AG08396 (cell line): ENCODE data around the gene CDH3.
A peak's percentile ranks its signal among the peaks of the same experiment; 100 is the strongest.

Experiments used
- DNase-seq: peaks from one replicate; pipeline ENCODE4 v3.0.0; 2012; ENCODE audit warnings: low spot score, mixed read lengths

Gene CDH3

DNA sequence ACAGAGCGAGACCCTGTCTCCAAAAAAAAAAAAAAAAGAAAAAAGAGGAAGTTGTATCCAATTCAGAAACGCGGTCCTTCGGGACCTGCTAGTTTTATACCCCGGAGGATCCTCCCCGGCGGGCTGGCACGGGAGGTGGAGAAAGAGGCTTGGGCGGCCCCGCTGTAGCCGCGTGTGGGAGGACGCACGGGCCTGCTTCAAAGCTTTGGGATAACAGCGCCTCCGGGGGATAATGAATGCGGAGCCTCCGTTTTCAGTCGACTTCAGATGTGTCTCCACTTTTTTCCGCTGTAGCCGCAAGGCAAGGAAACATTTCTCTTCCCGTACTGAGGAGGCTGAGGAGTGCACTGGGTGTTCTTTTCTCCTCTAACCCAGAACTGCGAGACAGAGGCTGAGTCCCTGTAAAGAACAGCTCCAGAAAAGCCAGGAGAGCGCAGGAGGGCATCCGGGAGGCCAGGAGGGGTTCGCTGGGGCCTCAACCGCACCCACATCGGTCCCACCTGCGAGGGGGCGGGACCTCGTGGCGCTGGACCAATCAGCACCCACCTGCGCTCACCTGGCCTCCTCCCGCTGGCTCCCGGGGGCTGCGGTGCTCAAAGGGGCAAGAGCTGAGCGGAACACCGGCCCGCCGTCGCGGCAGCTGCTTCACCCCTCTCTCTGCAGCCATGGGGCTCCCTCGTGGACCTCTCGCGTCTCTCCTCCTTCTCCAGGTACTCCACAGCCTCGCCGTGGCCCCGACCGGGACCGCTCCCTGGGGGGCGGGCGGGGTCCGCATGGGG lies at the start of gene CDH3:
TSS of gene CDH3 (plus strand) at position 596 of the 779 bp plus-strand sequence. CDS start at position 666, 70 bp downstream.
- DNase-seq: peak; percentile 29

DNA sequence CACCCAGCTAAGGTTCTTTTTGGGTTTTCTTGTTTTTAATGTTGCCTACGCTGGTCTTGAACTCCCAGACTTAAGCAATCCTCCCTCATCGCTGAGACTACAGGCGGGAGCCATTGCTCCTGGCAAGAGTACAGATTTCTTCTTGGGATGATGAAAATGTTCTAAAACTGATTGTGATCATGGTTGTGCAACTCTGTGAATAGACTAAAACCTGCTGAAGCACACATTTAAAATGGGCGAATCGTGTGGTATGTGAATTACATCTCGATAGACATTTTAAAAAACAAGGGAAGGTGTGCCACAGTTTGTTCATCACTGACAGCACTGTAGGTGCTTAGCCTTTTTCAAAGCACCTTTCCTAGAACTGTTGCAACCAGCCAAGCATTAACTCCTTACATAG lies 48.8 kb upstream of the CDH3 start:
- no peak for DNase-seq

DNA sequence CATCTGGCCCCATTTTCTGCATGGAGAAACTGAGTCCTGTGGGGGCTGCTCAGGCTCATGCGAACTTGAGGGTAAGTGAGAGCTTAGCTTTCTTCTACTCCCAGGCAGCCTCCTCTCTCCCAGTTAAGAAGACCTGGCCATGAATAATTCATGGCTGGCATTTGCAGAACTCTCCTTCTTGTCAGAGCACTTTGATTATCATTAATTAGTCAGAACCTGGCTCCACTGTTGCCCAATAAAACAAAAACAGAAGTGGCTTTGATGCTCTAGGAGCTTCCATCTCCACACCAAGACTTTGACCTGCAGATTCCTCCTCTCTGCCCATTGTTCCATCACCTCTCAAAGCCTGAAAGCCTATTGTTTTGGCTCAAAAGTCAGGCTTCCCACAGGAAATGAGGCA lies 45.5 kb upstream of the CDH3 start:
- DNase-seq: no peak

DNA sequence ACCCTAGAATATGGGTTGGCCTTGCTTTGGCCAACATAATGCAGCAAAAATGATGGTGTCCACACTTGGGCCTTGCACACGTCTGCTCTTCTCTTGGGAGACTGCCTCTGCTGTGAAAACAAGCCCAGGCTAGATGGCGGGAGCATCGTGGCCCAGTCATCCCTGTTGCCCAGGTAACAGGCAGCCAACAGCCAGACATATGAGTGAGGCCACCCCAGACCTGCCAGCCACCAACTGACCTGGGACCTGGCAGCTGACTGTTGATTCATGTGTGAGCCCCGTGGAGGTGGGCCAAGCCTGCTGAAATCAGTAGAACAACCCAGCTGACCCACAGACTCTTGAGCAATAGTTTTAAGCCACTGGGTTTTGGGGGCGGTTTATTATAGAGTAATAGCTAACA lies 39.4 kb upstream of the CDH3 start:
- no peak for DNase-seq

DNA sequence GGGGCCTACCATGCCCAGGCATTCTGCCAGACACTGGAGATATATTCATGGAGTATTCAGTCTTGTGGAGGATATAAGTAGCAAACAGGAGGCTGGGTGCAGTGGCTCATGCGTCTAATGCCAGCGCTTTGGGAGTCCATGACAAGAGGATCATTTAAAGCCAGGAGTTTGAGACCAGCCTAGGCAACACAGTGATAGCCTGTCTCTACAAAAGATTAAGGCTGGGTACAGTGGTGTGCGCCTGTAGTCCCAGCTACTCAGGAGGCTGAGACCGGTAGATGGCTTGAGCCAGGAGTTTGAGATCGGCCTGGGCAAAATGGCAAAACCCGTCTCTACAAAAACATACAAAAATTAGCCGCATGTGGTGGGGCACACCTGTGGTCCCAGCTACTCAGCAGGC lies 37.7 kb upstream of the CDH3 start:
- DNase-seq: no peak

DNA sequence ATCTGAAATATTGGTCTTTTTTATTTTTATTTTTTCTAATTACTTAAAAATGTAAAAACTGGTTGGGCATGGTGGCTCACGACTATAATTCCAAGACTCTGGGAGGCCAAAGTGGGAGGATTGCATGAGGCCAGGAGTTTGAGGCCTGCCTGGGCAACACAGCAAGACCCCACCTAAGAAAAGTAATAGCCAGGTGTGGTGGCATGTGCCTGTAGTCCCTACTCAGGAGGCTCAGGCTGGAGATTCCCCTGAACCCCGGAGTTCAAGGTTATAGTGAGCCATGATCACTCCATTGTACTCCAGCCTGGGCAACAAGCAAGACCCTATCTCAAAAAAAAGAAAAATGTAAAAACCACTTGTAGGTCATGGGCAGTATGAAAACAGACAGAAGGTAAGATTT lies 36.8 kb upstream of the CDH3 start:
- no peak for DNase-seq

DNA sequence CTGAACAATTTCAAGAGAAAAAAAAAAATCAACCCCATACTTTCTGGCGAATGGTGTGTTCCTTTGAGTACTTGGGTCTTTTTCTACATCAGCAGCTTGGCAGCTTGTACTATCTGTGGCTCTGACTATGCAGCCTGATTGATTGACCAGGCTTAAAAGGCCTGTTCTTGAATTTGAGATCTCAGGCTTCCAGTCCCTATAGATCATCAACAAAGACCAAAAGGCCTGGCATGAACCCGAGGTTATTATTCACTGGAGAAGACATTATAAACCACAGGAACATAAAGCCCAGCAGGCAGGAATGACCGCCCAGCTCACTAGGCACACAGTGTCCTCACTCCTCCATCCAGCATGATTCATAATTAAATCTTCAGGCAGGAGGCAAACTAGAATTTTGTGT lies 32.1 kb upstream of the CDH3 start:
- DNase-seq: no peak

DNA sequence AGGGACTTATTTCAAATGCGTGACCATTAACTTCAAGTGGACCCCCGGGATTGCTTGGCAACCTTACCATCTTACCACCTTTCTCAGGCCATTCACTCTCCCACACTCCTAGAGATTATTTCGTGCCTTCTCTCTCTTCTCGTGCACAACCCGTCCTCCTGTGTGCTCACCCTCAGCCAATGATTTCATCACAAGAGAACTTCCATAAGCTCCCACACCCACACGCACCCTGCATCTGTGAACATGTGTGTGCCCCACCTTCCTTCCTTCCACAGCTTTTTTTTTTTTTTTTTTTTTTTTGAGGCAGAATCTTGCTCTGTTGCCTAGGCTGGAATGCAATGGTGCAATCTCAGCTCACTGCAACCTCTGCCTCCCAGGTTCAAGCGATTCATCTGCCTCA lies 27.4 kb upstream of the CDH3 start:
- no peak for DNase-seq

DNA sequence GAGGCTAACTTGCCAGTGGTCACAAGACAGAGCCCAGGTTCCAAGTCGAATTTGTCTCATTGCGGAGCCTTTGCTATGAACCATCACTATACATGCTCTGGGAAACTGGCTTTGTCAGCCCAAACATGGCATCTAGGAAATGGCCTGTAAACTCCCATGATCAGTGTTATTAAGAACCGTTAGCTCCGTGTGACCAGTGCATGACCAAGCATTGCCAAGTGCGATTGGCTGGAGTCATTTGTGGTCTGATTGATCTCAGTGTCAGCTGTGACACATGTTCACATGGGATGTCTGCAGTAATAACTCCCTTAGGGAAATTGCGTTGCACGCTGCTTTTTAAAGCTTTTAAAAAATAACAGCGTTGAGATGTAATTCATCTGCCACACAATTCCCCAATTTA lies 18.6 kb upstream of the CDH3 start:
- no peak for DNase-seq

DNA sequence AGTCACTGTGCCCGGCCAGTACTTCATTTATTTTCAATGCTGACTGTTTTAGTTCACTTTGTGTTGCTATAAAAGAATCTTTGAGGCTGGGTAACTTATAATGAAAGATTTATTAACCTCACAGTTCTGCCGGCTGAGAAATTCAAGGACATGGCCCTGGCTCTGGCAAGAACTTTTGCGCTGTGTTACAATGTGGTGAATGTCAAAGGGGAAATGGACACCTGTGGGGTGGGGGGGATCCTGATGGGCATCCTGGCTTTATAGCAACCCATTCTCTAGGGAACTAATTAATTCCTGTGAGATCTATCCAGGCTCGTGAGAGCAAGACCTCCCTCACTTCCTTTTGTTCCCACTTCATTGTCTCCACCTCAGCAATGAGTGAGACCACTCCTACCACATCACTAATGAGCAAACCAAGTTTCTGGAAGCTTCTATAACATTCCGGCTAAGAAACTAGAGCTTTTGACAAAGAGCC lies 17.1 kb upstream of the CDH3 start:
- no peak for DNase-seq

DNA sequence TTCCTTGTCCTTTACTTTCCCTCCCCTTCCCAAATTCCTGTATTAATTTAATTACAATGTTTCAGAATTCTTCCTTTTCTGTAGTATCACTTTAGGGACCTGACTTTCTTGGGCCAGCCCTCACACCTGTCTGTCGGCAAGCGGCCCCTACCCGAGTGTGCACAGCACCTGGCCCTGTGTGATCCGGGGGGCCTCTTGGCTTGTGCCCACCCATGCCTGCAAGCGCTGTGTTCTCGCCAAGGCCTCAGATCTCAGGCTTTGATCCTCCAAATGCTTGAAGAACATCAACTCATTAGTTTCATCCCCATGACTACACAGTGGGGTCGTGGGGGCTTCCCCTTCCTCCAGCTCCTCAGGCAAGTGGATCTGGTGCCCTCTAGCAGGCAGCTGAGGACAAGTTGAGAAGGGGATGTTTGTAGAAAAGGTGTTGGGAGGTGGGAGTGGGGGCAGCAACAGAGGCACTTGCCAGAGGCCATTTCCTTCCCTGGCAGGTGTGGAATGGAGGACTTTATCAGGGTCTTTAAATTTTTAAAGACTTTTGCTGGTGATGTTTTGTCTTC lies 15.7 kb upstream of the CDH3 start:
- DNase-seq: no peak

DNA sequence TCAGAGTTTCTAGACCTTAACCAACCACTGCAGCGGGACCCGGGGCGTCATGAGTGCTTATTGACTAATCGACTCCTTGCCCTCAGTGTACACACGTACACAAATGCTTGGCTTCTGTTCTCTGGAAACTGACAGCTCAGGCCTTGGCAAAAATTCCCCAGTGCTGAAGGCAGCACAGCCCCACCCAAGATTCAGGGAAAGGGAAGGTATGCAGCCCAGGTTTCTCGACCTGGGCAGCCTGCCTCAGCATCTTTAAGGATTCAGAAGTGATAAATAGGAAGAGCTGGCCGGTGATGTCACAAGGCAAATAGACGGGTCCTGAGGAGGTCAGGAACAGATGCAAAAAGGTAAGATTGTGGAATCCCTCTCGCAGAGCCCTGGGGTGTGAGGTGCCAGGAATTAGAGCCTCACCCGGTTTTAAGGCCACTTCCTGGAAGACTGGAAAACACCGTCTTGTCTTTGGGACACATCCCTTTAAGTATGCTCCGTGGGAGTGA lies 9.0 kb upstream of the CDH3 start:
- no peak for DNase-seq

DNA sequence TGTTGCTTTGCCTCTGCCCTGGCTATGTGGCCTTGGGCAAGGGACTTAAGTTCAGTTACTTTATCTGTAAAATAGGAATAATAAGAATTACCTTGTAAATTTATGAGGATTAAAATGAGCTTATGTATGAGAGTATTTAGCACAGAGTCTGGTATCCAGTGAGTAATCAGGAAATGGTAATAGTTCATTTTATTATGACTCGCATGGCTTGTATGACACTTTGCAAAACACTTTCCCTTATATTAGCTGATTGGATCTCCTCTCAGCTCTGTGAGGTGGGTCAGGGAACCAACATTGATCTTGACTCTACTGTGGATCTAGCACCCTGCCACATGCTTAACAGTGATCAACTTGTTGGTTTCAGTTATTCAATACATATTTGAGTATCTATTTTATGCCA lies 8.3 kb upstream of the CDH3 start:
- no peak for DNase-seq

DNA sequence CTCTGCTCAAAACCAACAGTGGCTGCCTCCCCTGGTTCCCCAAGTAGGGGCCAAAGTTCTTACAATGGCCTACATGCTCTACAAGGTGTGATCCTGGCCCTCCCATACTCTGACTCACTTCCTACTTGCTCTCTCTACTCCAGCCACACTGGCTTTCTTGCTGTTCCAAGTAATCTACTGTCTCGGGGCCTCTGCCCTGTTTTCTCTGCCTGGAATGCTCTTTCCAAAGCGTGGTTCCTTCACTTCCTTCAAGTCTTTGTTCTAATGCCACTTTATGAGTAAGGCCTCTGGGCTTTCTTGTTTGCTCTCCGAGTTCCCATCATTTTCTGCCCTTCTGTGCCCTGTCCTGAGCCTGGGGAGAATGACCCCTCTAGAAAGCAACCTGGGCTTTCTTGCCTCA lies 4.1 kb upstream of the CDH3 start:
- DNase-seq: no peak

DNA sequence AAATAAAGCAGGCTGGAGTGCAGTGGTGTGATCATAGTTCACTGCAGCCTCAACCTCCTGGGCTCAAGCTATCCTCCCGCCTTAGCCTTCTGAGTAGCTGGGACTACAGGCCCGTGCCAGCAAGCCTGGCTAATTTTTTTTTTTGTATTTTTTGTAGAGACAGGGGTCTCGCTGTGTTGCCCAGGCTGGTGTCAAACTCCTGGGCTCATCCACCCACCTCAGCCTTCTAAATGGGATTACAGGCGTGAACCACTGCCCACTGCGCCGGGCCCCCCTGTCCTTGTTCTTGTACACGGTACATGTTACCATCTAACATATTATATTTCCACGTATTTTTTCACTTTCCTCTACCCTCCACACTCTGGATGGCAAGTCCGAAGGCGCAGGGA lies 3.1 kb upstream of the CDH3 start:
- DNase-seq: no peak

DNA sequence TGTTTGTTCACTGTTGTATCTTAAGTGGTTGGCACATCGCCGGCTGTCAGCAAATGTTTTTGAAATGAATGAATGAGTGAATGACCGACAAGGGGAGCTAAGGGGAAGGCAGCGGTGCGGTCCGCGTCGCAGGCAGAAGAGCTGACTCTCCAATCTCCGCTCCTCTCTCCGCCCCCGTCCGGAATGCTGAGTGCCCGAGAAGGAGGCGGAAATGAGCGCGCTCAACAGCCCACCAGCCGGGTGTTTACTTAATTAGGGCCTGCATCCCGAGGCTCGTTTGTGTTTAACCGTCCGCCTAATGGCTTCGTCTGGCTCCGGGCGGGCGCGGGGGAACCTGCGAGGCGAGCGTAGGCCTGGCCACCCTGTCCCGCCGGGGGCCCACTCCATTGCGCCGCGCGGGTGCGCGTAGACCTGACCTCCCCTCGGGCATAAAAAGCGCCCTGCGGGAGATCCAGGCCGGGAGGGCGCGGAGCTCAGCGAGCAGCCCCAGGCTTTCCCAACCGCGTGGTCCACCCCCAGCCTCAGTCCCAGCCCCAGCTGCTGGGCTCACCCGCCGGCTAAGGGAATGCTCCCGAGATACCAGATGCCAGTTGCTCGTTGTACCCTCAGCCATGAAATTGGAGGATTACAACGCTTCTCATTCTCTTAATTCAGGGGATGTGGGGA lies 2.5 kb upstream of the CDH3 start:
- no peak for DNase-seq

DNA sequence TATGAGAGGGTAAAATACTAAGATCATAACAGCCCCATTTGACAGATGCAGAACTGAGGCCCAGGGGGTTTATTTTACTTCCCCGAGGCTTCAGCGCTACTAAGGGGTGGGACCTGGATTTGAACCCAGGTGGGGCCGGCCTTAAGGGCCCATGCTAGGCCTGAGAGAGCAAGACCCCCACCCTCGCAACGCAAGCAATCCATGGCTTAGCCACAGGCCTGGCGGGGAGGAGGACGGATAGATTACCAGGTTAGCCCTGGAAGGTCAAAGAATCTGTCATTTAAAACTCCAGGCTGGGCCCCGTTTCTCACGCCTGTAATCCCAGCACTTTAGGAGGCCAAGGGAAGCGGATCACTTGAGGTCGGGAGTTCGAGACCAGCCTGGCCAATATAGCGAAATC lies 1.9 kb upstream of the CDH3 start:
- no peak for DNase-seq

DNA sequence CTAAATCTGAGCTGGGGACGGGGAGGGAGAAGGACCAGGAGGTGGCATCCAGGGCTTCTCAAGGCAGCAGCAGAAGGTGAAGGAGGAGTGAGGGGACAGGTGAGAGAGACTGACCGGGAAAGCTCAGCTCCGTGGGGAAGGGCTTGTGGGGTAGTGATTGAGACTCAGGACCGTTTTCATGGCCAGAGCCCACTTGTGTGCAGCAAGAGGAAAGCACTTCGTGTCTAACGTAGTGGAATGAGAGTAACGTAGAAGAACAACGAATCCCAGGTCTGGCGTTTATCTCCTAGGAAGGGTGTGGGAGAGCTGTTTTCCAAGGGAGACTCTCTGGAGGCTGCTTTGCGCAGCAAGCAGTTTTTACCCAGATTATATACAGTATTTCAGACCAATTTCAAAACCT lies 1.3 kb upstream of the CDH3 start:
- no peak for DNase-seq

DNA sequence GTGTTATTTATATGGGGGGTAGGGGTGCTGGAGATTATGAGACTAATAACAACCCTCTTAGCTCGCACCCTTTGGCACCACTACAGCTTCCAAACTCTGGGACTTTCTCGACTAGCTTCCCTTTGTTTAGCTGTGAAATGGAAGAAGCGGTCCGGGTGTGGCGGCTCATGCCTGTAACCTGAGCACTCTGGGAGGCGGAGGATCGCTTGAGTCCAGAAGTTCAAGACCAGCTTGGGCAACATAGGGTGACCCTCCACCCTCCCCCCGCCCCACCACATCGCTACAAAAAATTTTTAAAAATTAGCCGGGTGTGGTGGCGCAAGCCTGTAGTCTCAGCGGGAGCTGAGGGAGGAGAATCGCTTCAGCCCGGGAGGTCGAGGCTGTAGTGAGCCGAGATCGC lies 814 bp upstream of the CDH3 start:
- DNase-seq: no peak

DNA sequence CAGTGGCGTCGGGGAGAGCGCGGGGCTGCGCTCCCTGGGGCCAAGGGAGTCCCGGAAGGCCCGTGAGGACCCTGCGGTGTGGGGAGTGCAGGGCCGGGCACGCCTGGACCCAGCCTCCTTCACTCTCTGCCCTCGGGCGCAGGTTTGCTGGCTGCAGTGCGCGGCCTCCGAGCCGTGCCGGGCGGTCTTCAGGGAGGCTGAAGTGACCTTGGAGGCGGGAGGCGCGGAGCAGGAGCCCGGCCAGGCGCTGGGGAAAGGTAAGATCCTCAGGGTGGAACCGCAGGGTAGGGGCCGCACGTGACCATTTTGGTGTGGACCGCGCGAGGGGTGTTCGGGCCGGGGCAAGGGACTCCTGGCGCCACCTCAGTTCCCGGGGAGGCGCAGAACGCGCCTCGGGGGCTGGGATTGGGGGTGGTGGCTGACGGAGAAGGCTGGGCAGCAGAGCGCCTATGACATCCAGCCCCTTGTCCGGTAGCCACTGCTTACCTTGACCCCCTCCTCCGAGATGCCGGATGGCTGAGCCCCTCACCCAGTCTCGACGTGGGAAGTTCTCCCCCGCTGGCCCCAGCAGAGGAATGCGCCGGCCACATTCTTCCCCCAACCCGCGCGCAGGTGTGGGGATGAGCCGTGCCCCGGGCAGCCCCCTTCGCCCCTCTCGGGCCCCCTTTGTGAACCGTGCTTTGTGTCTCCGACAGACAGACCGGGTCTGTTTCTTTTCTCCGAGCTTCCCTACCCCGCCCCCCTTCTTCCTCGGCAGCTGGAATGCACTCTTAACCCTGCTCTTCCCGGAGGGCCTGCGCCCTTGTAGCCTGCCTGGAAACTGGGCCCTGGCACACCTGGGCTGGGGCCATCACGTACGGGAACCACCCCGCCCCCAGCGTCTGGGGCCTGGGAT lies 631 bp downstream of the CDH3 start:
- no peak for DNase-seq

DNA sequence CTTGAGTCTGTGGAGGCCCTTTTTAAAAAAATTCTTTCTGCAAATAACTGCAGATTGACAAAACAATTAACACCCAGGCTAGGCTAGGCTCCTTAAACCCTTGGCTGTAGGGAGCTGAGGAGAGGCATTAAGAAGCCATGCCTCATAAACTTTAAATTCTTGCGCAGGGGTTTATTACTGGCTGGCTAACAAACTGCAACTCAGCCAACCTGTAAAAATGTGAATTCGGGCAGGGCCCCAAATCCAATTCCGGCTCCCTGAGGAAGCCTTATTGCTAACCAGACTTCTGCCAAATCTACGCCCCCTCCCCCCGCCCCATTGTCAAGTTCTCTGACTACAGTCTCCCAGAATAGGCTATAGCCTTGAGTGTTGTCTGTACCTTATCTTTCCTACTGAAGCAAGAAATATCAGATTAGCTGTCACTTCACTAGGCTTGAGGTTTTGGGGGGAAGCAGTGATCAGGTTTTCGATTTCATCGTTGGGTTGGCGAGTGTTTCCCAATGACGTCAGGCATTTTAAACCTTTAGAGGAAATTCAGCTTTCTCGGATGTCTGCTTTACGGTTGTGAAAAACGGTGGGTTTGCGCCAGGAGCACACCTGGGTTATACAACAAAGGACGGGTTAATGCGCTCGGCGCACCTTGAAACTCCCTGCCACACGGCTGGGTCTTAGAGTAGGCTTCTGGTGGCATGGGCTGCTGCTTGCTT lies 2.0 kb downstream of the CDH3 start:
- no peak for DNase-seq

DNA sequence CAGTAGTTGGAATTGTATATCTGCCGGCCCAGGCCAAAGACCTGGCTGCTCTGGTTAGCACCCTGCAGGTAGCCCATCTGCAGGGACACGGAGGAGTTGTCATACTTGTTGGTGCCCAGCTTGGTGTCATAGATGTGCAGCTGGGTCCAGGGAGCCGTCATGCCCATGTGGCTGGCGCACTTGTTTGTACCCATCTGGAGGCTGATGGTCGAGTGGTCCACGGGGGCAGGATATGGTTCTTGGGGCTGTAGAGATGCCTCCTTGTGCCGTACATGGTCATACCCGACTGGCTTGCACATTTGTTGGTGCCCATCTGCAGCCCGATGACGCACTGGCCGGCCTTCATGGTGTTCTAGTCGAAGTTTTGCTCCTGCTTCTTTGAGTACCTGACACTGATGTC lies 6.0 kb downstream of the CDH3 start:
- no peak for DNase-seq
